Endothelial cell of umbilical vein (primary cell): Measurements from ENCODE around the gene BEND4. TPM values are rescaled to one million over a fixed set of nuclear protein-coding genes. Genes with fewer than 3 reads are reported as not detected.

Experiments used
- BruUV-seq: library from RNA; stranded (reverse); fragments of 400-500 nt; replicated peaks from 2 replicates; lab custom pipeline; 2021; lab: Mats Ljungman, UMichigan
- CTCF ChIA-PET: fragments of 300-600, 350-600 bp; sonication (Branson Sonifier 250); formaldehyde crosslinking; loops from one replicate; lab custom pipeline; 2021; ENCODE audit warnings: antibody characterized with exemption, inconsistent platforms; lab: Charles Lee
- POLR2A ChIA-PET: fragments of 300-600, 350-600 bp; sonication (Branson Sonifier 250); formaldehyde crosslinking; loops from one replicate; lab custom pipeline; 2021; ENCODE audit warnings: antibody characterized with exemption, inconsistent platforms; lab: Charles Lee
- DNase-seq: peaks from one replicate; pipeline ENCODE4 v3.0.0-alpha.2; 2011; ENCODE audit warnings: low read depth, low spot score
- FAIRE-seq: peaks from 2 replicates; lab custom pipeline; 2011; peaks lifted over from hg19 to GRCh38; lab: Jason Lieb, UNC
- H2AFZ ChIP-seq: 2 replicates; pipeline ENCODE4 v1.6.0; 2012; ENCODE audit warnings: low read depth, low read length, control low read depth, inconsistent platforms
- H3K27ac ChIP-seq: 2 replicates; pipeline ENCODE4 v1.5.1; 2011; ENCODE audit warnings: low read depth, mild to moderate bottlenecking, control low read depth, low read length, moderate library complexity; ENCODE audit not compliant: insufficient read depth
- H3K27me3 ChIP-seq, 2 experiments: 2 replicates each; pipeline versions ENCODE4 v1.6.0 to v1.6.1; 2011; ENCODE audit warnings: low read length in 2 of 2, mixed read lengths in 1 of 2; ENCODE audit not compliant: control insufficient read depth in 2 of 2, insufficient read depth in 2 of 2
- H3K36me3 ChIP-seq, 2 experiments: 2 replicates in 1 of 2; 3 replicates in 1 of 2; pipeline ENCODE4 v1.5.1; 2011; ENCODE audit warnings: low read length in 2 of 2, mild to moderate bottlenecking in 1 of 2, moderate library complexity in 1 of 2; ENCODE audit not compliant: control insufficient read depth in 2 of 2, insufficient read depth in 2 of 2; ENCODE audit errors: extremely low read depth in 1 of 2
- H3K4me1 ChIP-seq: 3 replicates; pipeline ENCODE4 v1.5.1; 2011; ENCODE audit warnings: mild to moderate bottlenecking, low read length; ENCODE audit not compliant: control insufficient read depth, insufficient read depth; ENCODE audit errors: extremely low read depth
- H3K4me2 ChIP-seq: 2 replicates; pipeline ENCODE4 v1.6.1; 2011; ENCODE audit warnings: low read length, control low read depth, mixed read lengths; ENCODE audit not compliant: insufficient read depth
- H3K4me3 ChIP-seq, 3 experiments: fragments of 200-600 bp in 1 of 3; sonication (generic), shearing (Covaris generic) in 1 of 3; replicated peaks in 1 of 3; 2 replicates each; pipeline ENCODE4 v1.5.1; 2011 to 2016; ENCODE audit warnings: control low read depth in 3 of 3, low read length in 3 of 3, mild to moderate bottlenecking in 2 of 3, inconsistent platforms in 1 of 3, low read depth in 1 of 3, moderate library complexity in 1 of 3; ENCODE audit not compliant: insufficient read depth in 1 of 3
- H3K79me2 ChIP-seq: 2 replicates; pipeline ENCODE4 v1.6.0; 2012; ENCODE audit warnings: low read length, inconsistent platforms; ENCODE audit not compliant: control insufficient read depth, insufficient read depth
- H3K9ac ChIP-seq: replicated peaks from 2 replicates; pipeline ENCODE3; 2011; ENCODE audit warnings: low read length, control low read depth; ENCODE audit not compliant: insufficient read depth; ENCODE audit errors: extremely low read depth
- H3K9me1 ChIP-seq: replicated peaks from 3 replicates; pipeline ENCODE4 v1.6.0; 2011; ENCODE audit warnings: mild to moderate bottlenecking, low read length; ENCODE audit not compliant: control insufficient read depth, insufficient read depth; ENCODE audit errors: extremely low read depth
- H3K9me3 ChIP-seq: replicated peaks from 2 replicates; pipeline ENCODE4 v1.5.1; 2012; ENCODE audit warnings: low read length, inconsistent platforms; ENCODE audit not compliant: control insufficient read depth, insufficient read depth
- H4K20me1 ChIP-seq: replicated peaks from 2 replicates; pipeline ENCODE3; 2011; ENCODE audit warnings: mild to moderate bottlenecking, low read length; ENCODE audit not compliant: control insufficient read depth, insufficient read depth; ENCODE audit errors: extremely low read depth
- EZH2 ChIP-seq: IDR thresholded peaks from 2 replicates; pipeline ENCODE4 v1.6.1; 2012; ENCODE audit warnings: borderline replicate concordance, low read depth, mild to moderate bottlenecking, moderate library complexity, low read length, inconsistent platforms; ENCODE audit not compliant: severe bottlenecking
- FOS ChIP-seq: IDR thresholded peaks from 2 replicates; pipeline ENCODE4 v1.6.1; 2011; ENCODE audit warnings: mild to moderate bottlenecking, low read length, moderate library complexity, borderline replicate concordance; ENCODE audit not compliant: insufficient read depth
- GATA2 ChIP-seq: IDR thresholded peaks from 2 replicates; pipeline ENCODE4 v1.7.0; 2011; ENCODE audit warnings: low read depth, mild to moderate bottlenecking, moderate library complexity, mixed read lengths, low read length; ENCODE audit not compliant: insufficient read length, insufficient read depth
- JUN ChIP-seq: IDR thresholded peaks from 2 replicates; pipeline ENCODE4 v1.6.1; 2011; ENCODE audit warnings: borderline replicate concordance, low read depth; ENCODE audit not compliant: insufficient read length, insufficient read depth
- MYC ChIP-seq: IDR thresholded peaks from one replicate; pipeline ENCODE4 v1.6.1; 2011; ENCODE audit warnings: mild to moderate bottlenecking, low read depth, low read length
- POLR2A ChIP-seq: IDR thresholded peaks from 2 replicates; pipeline ENCODE4 v1.6.1; 2012; ENCODE audit warnings: low read depth, mild to moderate bottlenecking, control low read depth, low read length
- POLR2AphosphoS5 ChIP-seq: IDR thresholded peaks from 2 replicates; pipeline ENCODE4 v1.6.1; 2012; ENCODE audit warnings: low read depth, mild to moderate bottlenecking, control low read depth, low read length, moderate library complexity; ENCODE audit not compliant: insufficient read depth
- dilution Hi-C: fragments of 300-500 bp; cut with MboI; formaldehyde crosslinking; loops from one replicate; pipeline ENCODE4 v1.15.0; 2019; ENCODE audit warnings: low sequenced_read_pairs; ENCODE audit not compliant: extremely low pct_ligation_motif_present
- intact Hi-C: fragments of 100-400 bp; cut with micrococcal nuclease; formaldehyde crosslinking; loops from one replicate; pipeline ENCODE4 v1.10.0; 2022
- polyA plus RNA-seq, 4 experiments: library from polyadenylated mRNA; depleted of rRNA in 3 of 4; stranded (reverse) in 3 of 4; unstranded in 1 of 4; fragments of >200 nt; gene quantifications; 2 replicates each; pipeline versions ENCODE4 v1.2.1 to v1.2.3, GENCODE V29; 2011 to 2012; ENCODE audit warnings: missing spikeins in 1 of 4
- total RNA-seq: library from RNA; stranded (reverse); gene quantifications from 2 replicates; pipeline ENCODE4 v1.2.3, GENCODE V29; 2021
- TF ChIP-seq, protein P1 (sequence below), 2 donors: IDR thresholded peaks; 1 replicate in 1 of 2; 2 replicates in 1 of 2; pipeline ENCODE4 v1.5.1; 2011; ENCODE audit warnings: low read length in 2 of 2, mild to moderate bottlenecking in 2 of 2, moderate library complexity in 2 of 2, control low read depth in 1 of 2, inconsistent platforms in 1 of 2, low read depth in 1 of 2; ENCODE audit not compliant: insufficient read depth in 1 of 2; ENCODE audit errors: extremely low read depth in 1 of 2
- TF ChIP-seq, protein P2 (sequence below): IDR thresholded peaks from 2 replicates; pipeline ENCODE4 v1.6.1; 2011; ENCODE audit not compliant: insufficient read depth, insufficient read length

The BEND4 gene
- total and polyA plus RNA-seq, 2 donors (not counting 3 experiments of a cell fraction or from before 2014, with no cell fraction given) = 0.01 to 0.27 TPM

DNA sequence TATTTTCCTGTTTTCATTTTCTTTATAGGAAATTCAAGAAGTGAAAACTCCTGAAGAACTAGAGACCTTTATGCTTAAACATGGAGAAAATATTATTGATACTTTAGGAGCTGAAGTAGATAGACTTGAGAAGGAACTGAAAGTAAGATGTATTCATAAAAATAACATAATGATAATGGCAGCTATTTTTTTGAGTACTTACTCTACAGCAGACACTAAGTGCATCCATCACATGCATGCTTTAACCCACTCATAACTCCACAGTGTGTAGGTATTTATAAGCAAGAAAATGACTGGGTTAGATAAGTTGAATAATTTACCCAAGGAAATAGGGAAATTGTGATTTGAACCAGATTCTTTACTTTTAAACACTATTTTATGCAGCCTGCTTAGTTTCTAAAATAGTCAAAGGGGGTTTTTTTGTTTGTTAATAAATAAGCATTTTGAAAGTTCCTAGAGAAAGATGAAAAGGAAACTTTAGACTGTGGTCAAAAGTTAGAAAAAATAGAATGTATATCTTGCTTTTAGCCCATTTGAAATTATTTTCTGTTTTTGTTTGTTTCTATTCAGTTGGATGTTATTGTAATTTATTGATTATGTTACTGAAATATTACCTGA is 74.2 kb downstream of the BEND4 start:
- dilution Hi-C loops (no loop called here), intact Hi-C loops (no loop called here)
- Histone ChIP-seq H2AFZ (no peak overlapping the region), H3K9me1 (no peaks in the 10 kb centered on the region), H3K9me3 (no peaks in the 10 kb centered on the region), H3K4me2 (no peak overlapping the region), H3K36me3 (no peaks in the 10 kb centered on the region), H3K79me2 (no peaks in the 10 kb centered on the region), H3K4me3 (no peak overlapping the region), H3K27ac (no peak overlapping the region), H4K20me1 (no peaks in the 10 kb centered on the region), H3K9ac (no peak overlapping the region), H3K4me1 (no peaks in the 10 kb centered on the region), H3K27me3 (no peaks in the 10 kb centered on the region)
- CTCF ChIA-PET = no interaction called here
- DNase-seq = no peak
- no TSS peak for BruUV-seq
- TF ChIP-seq MYC = no peak
- TF ChIP-seq JUN = no peak
- TF ChIP-seq, protein P1, sequence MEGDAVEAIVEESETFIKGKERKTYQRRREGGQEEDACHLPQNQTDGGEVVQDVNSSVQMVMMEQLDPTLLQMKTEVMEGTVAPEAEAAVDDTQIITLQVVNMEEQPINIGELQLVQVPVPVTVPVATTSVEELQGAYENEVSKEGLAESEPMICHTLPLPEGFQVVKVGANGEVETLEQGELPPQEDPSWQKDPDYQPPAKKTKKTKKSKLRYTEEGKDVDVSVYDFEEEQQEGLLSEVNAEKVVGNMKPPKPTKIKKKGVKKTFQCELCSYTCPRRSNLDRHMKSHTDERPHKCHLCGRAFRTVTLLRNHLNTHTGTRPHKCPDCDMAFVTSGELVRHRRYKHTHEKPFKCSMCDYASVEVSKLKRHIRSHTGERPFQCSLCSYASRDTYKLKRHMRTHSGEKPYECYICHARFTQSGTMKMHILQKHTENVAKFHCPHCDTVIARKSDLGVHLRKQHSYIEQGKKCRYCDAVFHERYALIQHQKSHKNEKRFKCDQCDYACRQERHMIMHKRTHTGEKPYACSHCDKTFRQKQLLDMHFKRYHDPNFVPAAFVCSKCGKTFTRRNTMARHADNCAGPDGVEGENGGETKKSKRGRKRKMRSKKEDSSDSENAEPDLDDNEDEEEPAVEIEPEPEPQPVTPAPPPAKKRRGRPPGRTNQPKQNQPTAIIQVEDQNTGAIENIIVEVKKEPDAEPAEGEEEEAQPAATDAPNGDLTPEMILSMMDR (IDR thresholded peaks at IDR 0.05; ENCODE audit: extremely low read depth in 1 of 2, insufficient read depth in 1 of 2, low read depth in 1 of 2, low read length in 2 of 2) = no peak
- TF ChIP-seq, protein P2, sequence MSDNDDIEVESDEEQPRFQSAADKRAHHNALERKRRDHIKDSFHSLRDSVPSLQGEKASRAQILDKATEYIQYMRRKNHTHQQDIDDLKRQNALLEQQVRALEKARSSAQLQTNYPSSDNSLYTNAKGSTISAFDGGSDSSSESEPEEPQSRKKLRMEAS = no peak
- TF ChIP-seq EZH2 = no peak
- no peak for TF ChIP-seq POLR2AphosphoS5
- TF ChIP-seq GATA2 = no peak
- TF ChIP-seq POLR2A = no peak
- TF ChIP-seq FOS = no peak
- POLR2A ChIA-PET = no interaction called here
- no peak for FAIRE-seq
